Left ventricle myocardium inferior (tissue), 1 donor: Measurements from ENCODE around the gene MARCHF11. TPM values are rescaled to one million over a fixed set of nuclear protein-coding genes. Genes with fewer than 3 reads are reported as not detected.

Experiments used
- DNase-seq: peaks from one replicate; pipeline ENCODE4 v3.0.0-alpha.2; 2020
- H3K27ac ChIP-seq: fragments of 200-600 bp; replicated peaks from 2 replicates; pipeline ENCODE4 v1.8.0; 2021
- H3K27me3 ChIP-seq: fragments of 200-600 bp; 2 replicates; pipeline ENCODE4 v1.8.0; 2021; ENCODE audit warnings: low read depth
- H3K36me3 ChIP-seq: fragments of 200-600 bp; 2 replicates; pipeline ENCODE4 v1.8.0; 2021
- H3K4me1 ChIP-seq: fragments of 200-600 bp; 2 replicates; pipeline ENCODE4 v1.8.0; 2021
- H3K4me3 ChIP-seq: fragments of 200-600 bp; 2 replicates; pipeline ENCODE4 v1.8.0; 2021; ENCODE audit warnings: mild to moderate bottlenecking, moderate library complexity
- H3K9me3 ChIP-seq: fragments of 200-600 bp; replicated peaks from 2 replicates; pipeline ENCODE4 v1.8.0; 2021
- CTCF ChIP-seq: fragments of 200-600 bp; IDR thresholded peaks from 2 replicates; pipeline ENCODE4 v1.8.0; 2021; ENCODE audit warnings: antibody characterized with exemption, mild to moderate bottlenecking, borderline replicate concordance
- intact Hi-C: fragments of 100-400 bp; cut with micrococcal nuclease; formaldehyde crosslinking; loops from one replicate; pipeline ENCODE4 v1.11.0; 2022
- long read RNA-seq: library from polyadenylated mRNA; unstranded; transcript quantifications from one replicate; pipeline ENCODE4 v2.0.0, GENCODE V29; 2021
- total RNA-seq: library from RNA; stranded (reverse); fragmentation: NEBNext Ultra II Directional; extraction: Animal tissue kit (Norgen Biotek cat#: 25700); gene quantifications from one replicate; pipeline ENCODE4 v1.2.1, GENCODE V29; 2021
- donor health status: DM: no; HTN: yes; CAD: no; lungs with severe emphysema.

MARCHF11 gene
- 6.7 TPM for total RNA-seq
- long read RNA-seq, partial matches to known transcripts: 0 of 5 reads
- long read RNA-seq, other reads (novel, unspliced or antisense): 4 of 5 reads

- no peak for TF ChIP-seq CTCF
- intact Hi-C loops: no loop called here
Measured at GRCh38 chr5:16179511-16179935, at the start of gene MARCHF11. Gene MARCHF11 (minus strand): TSS chr5:16179791. CDS start chr5:16179575, 216 bp downstream.

GRCh38 chr5:16225927-16226326 is 46.3 kb upstream of the MARCHF11 start:
- no peak for TF ChIP-seq CTCF
- intact Hi-C loops: no loop called here
- no peaks in the 10 kb centered on the region for H3K36me3 ChIP-seq
- H3K4me3 ChIP-seq: no peak overlapping the region
- DNase-seq: no peak
- H3K9me3 ChIP-seq: peaks cover 5% of the 10 kb centered on the region
- no peak overlapping the region for H3K27ac ChIP-seq
- no peaks in the 10 kb centered on the region for H3K4me1 ChIP-seq
- H3K27me3 ChIP-seq: no peaks in the 10 kb centered on the region

More at GRCh38 chr5:16179511-16179935, at the start of gene MARCHF11:
- Histone ChIP-seq H3K27me3 (peaks cover 68% of the 10 kb centered on the region), H3K9me3 (no peaks in the 10 kb centered on the region), H3K4me1 (peaks cover 16% of the 10 kb centered on the region), H3K4me3 (peak within 1 kb of the TSS; percentile 67), H3K27ac (no peak within 1 kb of the TSS), H3K36me3 (no peaks in the 10 kb centered on the region)
- no peak for DNase-seq

GRCh38 chr5:16192311-16192710 is 12.7 kb upstream of the MARCHF11 start:
- peaks cover 6% of the 10 kb centered on the region for H3K27me3 ChIP-seq
- H3K4me3 ChIP-seq: no peak overlapping the region
- intact Hi-C loops: no loop called here
- no peak overlapping the region for H3K27ac ChIP-seq
- no peak for TF ChIP-seq CTCF
- no peaks in the 10 kb centered on the region for H3K36me3 ChIP-seq
- DNase-seq: no peak
- H3K9me3 ChIP-seq: peaks cover 5% of the 10 kb centered on the region
- no peaks in the 10 kb centered on the region for H3K4me1 ChIP-seq

GRCh38 chr5:16180789-16181082 is 1.1 kb upstream of the MARCHF11 start:
- Histone ChIP-seq H3K36me3 (no peaks in the 10 kb centered on the region), H3K4me1 (peaks cover 16% of the 10 kb centered on the region), H3K9me3 (no peaks in the 10 kb centered on the region), H3K27ac (no peak overlapping the region), H3K27me3 (peaks cover 64% of the 10 kb centered on the region), H3K4me3 (peak overlapping the region; percentile 67)
- intact Hi-C loops: no loop called here
- no peak for DNase-seq
- TF ChIP-seq CTCF: no peak

GRCh38 chr5:16179936-16180788 is 571 bp upstream of the MARCHF11 start:
- H3K36me3 ChIP-seq: no peaks in the 10 kb centered on the region
- H3K4me3 ChIP-seq: peak overlapping the region; percentile 67
- H3K27ac ChIP-seq: no peak overlapping the region
- no peaks in the 10 kb centered on the region for H3K9me3 ChIP-seq
- peaks cover 16% of the 10 kb centered on the region for H3K4me1 ChIP-seq
- no peak for TF ChIP-seq CTCF
- H3K27me3 ChIP-seq: peaks cover 64% of the 10 kb centered on the region
- no peak for DNase-seq
- intact Hi-C loops: no loop called here
